GM23248 (cell line): ENCODE data around the gene SPRED1. TPM values are rescaled to one million over a fixed set of nuclear protein-coding genes. Genes with fewer than 3 reads are reported as not detected.

ENCODE experiments used
- DNase-seq: peaks from one replicate; pipeline ENCODE4 v3.0.0-alpha.2; 2015
- H2AFZ ChIP-seq: fragments of 200-600 bp; sonication (generic); 2 replicates; pipeline ENCODE4 v1.6.1; 2016; ENCODE audit warnings: antibody characterized with exemption
- H3F3A ChIP-seq: fragments of 200-600 bp; sonication (generic); 2 replicates; pipeline ENCODE4 v1.6.1; 2016; ENCODE audit warnings: mild to moderate bottlenecking, antibody characterized with exemption, mixed run types; ENCODE audit not compliant: insufficient read depth
- H3K27ac ChIP-seq: fragments of 200-600 bp; sonication (generic); 2 replicates; pipeline ENCODE4 v1.5.1; 2016; ENCODE audit warnings: mild to moderate bottlenecking
- H3K27me3 ChIP-seq: fragments of 200-600 bp; sonication (generic); replicated peaks from 2 replicates; pipeline ENCODE4 v1.6.1; 2016; ENCODE audit warnings: mild to moderate bottlenecking; ENCODE audit not compliant: insufficient read depth
- H3K36me3 ChIP-seq: fragments of 200-600 bp; sonication (generic); 2 replicates; pipeline ENCODE4 v1.6.1; 2016; ENCODE audit warnings: low read depth, mild to moderate bottlenecking
- H3K4me1 ChIP-seq: fragments of 200-600 bp; sonication (generic); 2 replicates; pipeline ENCODE4 v1.6.1; 2016; ENCODE audit warnings: mild to moderate bottlenecking; ENCODE audit not compliant: insufficient read depth
- H3K4me2 ChIP-seq: fragments of 200-600 bp; sonication (generic); one replicate; pipeline ENCODE4 v1.6.1; 2016; ENCODE audit warnings: mild to moderate bottlenecking; ENCODE audit not compliant: unreplicated experiment
- H3K4me3 ChIP-seq: fragments of 200-600 bp; sonication (generic); 2 replicates; pipeline ENCODE4 v1.5.1; 2016; ENCODE audit warnings: mild to moderate bottlenecking
- H3K79me2 ChIP-seq: fragments of 200-600 bp; sonication (generic); 2 replicates; pipeline ENCODE4 v1.6.1; 2016; ENCODE audit warnings: mild to moderate bottlenecking; ENCODE audit not compliant: insufficient read depth
- H3K9ac ChIP-seq: fragments of 200-600 bp; sonication (generic); 2 replicates; pipeline ENCODE4 v1.6.1; 2016; ENCODE audit warnings: mild to moderate bottlenecking
- H3K9me2 ChIP-seq: fragments of 200-600 bp; sonication (generic); 2 replicates; pipeline ENCODE4 v1.6.1; 2016; ENCODE audit warnings: mixed run types, mild to moderate bottlenecking, moderate library complexity; ENCODE audit not compliant: insufficient read depth
- H3K9me3 ChIP-seq: fragments of 200-600 bp; sonication (generic); one replicate; pipeline ENCODE4 v1.6.1; 2017; ENCODE audit warnings: low read depth
- H4K20me1 ChIP-seq: fragments of 200-600 bp; sonication (generic); 2 replicates; pipeline ENCODE4 v1.6.0; 2016; ENCODE audit not compliant: insufficient read depth
- EZH2 ChIP-seq: fragments of 200-600 bp; sonication (generic); IDR thresholded peaks from 2 replicates; pipeline ENCODE4 v1.6.1; 2018; ENCODE audit warnings: antibody characterized with exemption, mild to moderate bottlenecking; ENCODE audit not compliant: insufficient read depth, poor library complexity, severe bottlenecking
- EZH2phosphoT487 ChIP-seq: fragments of 200-600 bp; sonication (generic); IDR thresholded peaks from 2 replicates; pipeline ENCODE4 v1.6.1; 2018; ENCODE audit warnings: antibody characterized with exemption, moderate library complexity, mild to moderate bottlenecking, low read depth; ENCODE audit not compliant: insufficient read depth
- WGBS, 2 experiments: methylation state at CpG; one replicate each; pipeline ENCODE4 v1.1.6; 2015 to 2017; ENCODE audit warnings: low lambda C conversion rate in 2 of 2, low coverage in 1 of 2; ENCODE audit errors: missing lambda C conversion rate in 2 of 2; 5-methylcytosine and 5-hydroxymethylcytosine counted together
- in situ Hi-C: fragments of 300-500 bp; cut with MboI; formaldehyde crosslinking; loops from 2 replicates; pipeline ENCODE4 v1.15.0; 2020
- polyA plus RNA-seq: library from polyadenylated mRNA; unstranded; fragments of >200 nt; fragmentation: Nextera tagmentation; extraction: Ambion mirVana; gene quantifications from 2 replicates; pipeline ENCODE4 v1.2.1, GENCODE V29; 2016
- total RNA-seq: library from RNA; depleted of rRNA; stranded (reverse); fragments of >200 nt; shearing (Covaris generic); gene quantifications from 2 replicates; pipeline ENCODE4 v1.2.3, GENCODE V29; 2014

The SPRED1 gene
- total and polyA plus RNA-seq, 2 experiments from 2014 or later = 11.6 to 34.0 TPM

- Histone ChIP-seq H3K4me2 (no peak overlapping the region), H3K36me3 (no peaks in the 10 kb centered on the region), H3K27ac (no peak overlapping the region), H2AFZ (no peak overlapping the region; the same call in 1 of the 2 replicates), H3K4me1 (no peaks in the 10 kb centered on the region; the same call in 1 of the 2 replicates), H3K27me3 (no peaks in the 10 kb centered on the region), H3F3A (no peaks in the 10 kb centered on the region), H3K4me3 (no peak overlapping the region), H3K79me2 (no peaks in the 10 kb centered on the region), H3K9me2 (no peaks in the 10 kb centered on the region), H4K20me1 (no peaks in the 10 kb centered on the region), H3K9ac (no peak overlapping the region), H3K9me3 (no peaks in the 10 kb centered on the region)
- 24 to 28% methylated on average over 10 of the region's 10 CpGs for WGBS, 2 experiments
- TF ChIP-seq EZH2phosphoT487 (no peak), EZH2 (no peak)
- DNase-seq = peak; percentile 8
- in situ Hi-C loops = no loop called here
These were observed 125.5 kb downstream of the SPRED1 start for GRCh38 chr15:38378161-38378560.

GRCh38 chr15:38389924-38390542 is 137.4 kb downstream of the SPRED1 start:
- H3K4me1 ChIP-seq = no peaks in the 10 kb centered on the region
- no peak overlapping the region for H2AFZ ChIP-seq
- 69 to 78% methylated on average over 3 of the region's 3 CpGs for WGBS, 2 experiments
- in situ Hi-C loops = no loop called here
- no peaks in the 10 kb centered on the region for H3F3A ChIP-seq
- no peaks in the 10 kb centered on the region for H4K20me1 ChIP-seq
- no peaks in the 10 kb centered on the region for H3K36me3 ChIP-seq
- H3K27me3 ChIP-seq = no peaks in the 10 kb centered on the region
- H3K4me2 ChIP-seq = no peak overlapping the region
- DNase-seq = peak; percentile 55
- TF ChIP-seq EZH2 = no peak
- no peak for TF ChIP-seq EZH2phosphoT487
- H3K9ac ChIP-seq = no peak overlapping the region
- H3K9me2 ChIP-seq = no peaks in the 10 kb centered on the region
- no peaks in the 10 kb centered on the region for H3K79me2 ChIP-seq
- no peaks in the 10 kb centered on the region for H3K9me3 ChIP-seq
- no peak overlapping the region for H3K4me3 ChIP-seq
- H3K27ac ChIP-seq = no peak overlapping the region

GRCh38 chr15:38391191-38391590 is 138.6 kb downstream of the SPRED1 start:
- TF ChIP-seq EZH2 (no peak), EZH2phosphoT487 (no peak)
- Histone ChIP-seq H3K27ac (no peak overlapping the region), H4K20me1 (no peaks in the 10 kb centered on the region), H3K4me2 (no peak overlapping the region), H3K9me3 (no peaks in the 10 kb centered on the region), H3K9ac (no peak overlapping the region), H3K9me2 (no peaks in the 10 kb centered on the region), H2AFZ (no peak overlapping the region), H3K4me1 (no peaks in the 10 kb centered on the region), H3K27me3 (no peaks in the 10 kb centered on the region), H3F3A (no peaks in the 10 kb centered on the region), H3K79me2 (no peaks in the 10 kb centered on the region), H3K36me3 (no peaks in the 10 kb centered on the region), H3K4me3 (no peak overlapping the region)
- DNase-seq = peak; percentile 45
- in situ Hi-C loops = no loop called here
- 49 to 53% methylated on average over 2 of the region's 2 CpGs for WGBS, 2 experiments

GRCh38 chr15:38398134-38398533 is 145.5 kb downstream of the SPRED1 start:
- TF ChIP-seq EZH2phosphoT487 = no peak
- TF ChIP-seq EZH2 = no peak
- Histone ChIP-seq H2AFZ (peak overlapping the region; percentile 5; the same call in 1 of the 2 replicates), H3K4me2 (peak overlapping the region; percentile 44), H3K9me3 (no peaks in the 10 kb centered on the region), H3K79me2 (no peaks in the 10 kb centered on the region), H3K4me1 (peaks cover 34% of the 10 kb centered on the region), H3F3A (peaks cover 24% of the 10 kb centered on the region; the same call in 1 of the 2 replicates), H4K20me1 (no peaks in the 10 kb centered on the region), H3K27ac (peak overlapping the region; percentile 50), H3K4me3 (no peak overlapping the region), H3K9me2 (no peaks in the 10 kb centered on the region), H3K9ac (0 out of 2 replicates have a peak overlapping the region, but pooled peaks have one; percentile 1), H3K36me3 (no peaks in the 10 kb centered on the region), H3K27me3 (no peaks in the 10 kb centered on the region)
- in situ Hi-C loops = no loop called here
- peak; percentile 94 for DNase-seq
- 3 to 4% methylated on average over 2 of the region's 2 CpGs for WGBS, 2 experiments
